ENCODE data around the gene SCFD2.

GRCh38 chr4:52877694-52878093 lies 488.2 kb downstream of the SCFD2 start:
- TF ChIP-seq POLR2A (IDR thresholded peaks at IDR 0.05; ENCODE audit: low read depth, low read length) (no peak), CTCF (IDR thresholded peaks at IDR 0.05; ENCODE audit: extremely low read depth in 1 of 2, insufficient read depth in 1 of 2, low read depth in 1 of 2, low read length in 2 of 2) (no peak), EZH2 (IDR thresholded peaks at IDR 0.05; ENCODE audit: borderline replicate concordance, low read depth, low read length, severe bottlenecking) (no peak), GATA2 (IDR thresholded peaks at IDR 0.05; ENCODE audit: insufficient read depth, insufficient read length, low read depth, low read length) (no peak), JUN (IDR thresholded peaks at IDR 0.05; ENCODE audit: borderline replicate concordance, insufficient read depth, insufficient read length, low read depth) (no peak)
